BLaER1 treated with 17β-estradiol and CSF1 and Interleukin-3, amounts not matched to agents 10 nM and 100 nM (cell line): ENCODE measurements around the gene SLC23A2.
A peak's percentile ranks its signal among the peaks of the same experiment; 100 is the strongest.
"Not testable (repeated sequence)": the region's sequence is repeated elsewhere in the genome, so short reads cannot be mapped to it uniquely, and the experiment has no call there.

Experiments
- H3K27ac ChIP-seq, 11 experiments: shearing (Covaris generic); formaldehyde crosslinking; 2 replicates each; pipeline ENCODE4 v1.8.1; 2022
- H3K27me3 ChIP-seq, 11 experiments: shearing (Covaris generic); formaldehyde crosslinking; 2 replicates each; pipeline ENCODE4 v1.8.1; 2022
- H3K36me3 ChIP-seq, 11 experiments: shearing (Covaris generic); formaldehyde crosslinking; 2 replicates each; pipeline ENCODE4 v1.8.1; 2022
- H3K4me1 ChIP-seq, 10 experiments: shearing (Covaris generic); formaldehyde crosslinking; 2 replicates each; pipeline ENCODE4 v1.8.1; 2022
- H3K4me2 ChIP-seq, 11 experiments: shearing (Covaris generic); formaldehyde crosslinking; 2 replicates each; pipeline ENCODE4 v1.8.1; 2022
- H3K4me3 ChIP-seq, 10 experiments: shearing (Covaris generic); formaldehyde crosslinking; 2 replicates each; pipeline ENCODE4 v1.8.1; 2022
- H3K9ac ChIP-seq, 11 experiments: shearing (Covaris generic); formaldehyde crosslinking; 2 replicates each; pipeline ENCODE4 v1.8.1; 2022
- H3K9me3 ChIP-seq, 11 experiments: shearing (Covaris generic); formaldehyde crosslinking; replicated peaks in 1 of 11; 2 replicates each; pipeline ENCODE4 v1.8.1; 2022
- H4K20me1 ChIP-seq, 11 experiments: shearing (Covaris generic); formaldehyde crosslinking; 2 replicates each; pipeline ENCODE4 v1.8.1; 2022
- Cebpa-rat ChIP-seq, 11 experiments: shearing (Covaris generic); IDR thresholded peaks; 2 replicates each; pipeline ENCODE4 v1.8.1; 2022

SLC23A2 gene

DNA sequence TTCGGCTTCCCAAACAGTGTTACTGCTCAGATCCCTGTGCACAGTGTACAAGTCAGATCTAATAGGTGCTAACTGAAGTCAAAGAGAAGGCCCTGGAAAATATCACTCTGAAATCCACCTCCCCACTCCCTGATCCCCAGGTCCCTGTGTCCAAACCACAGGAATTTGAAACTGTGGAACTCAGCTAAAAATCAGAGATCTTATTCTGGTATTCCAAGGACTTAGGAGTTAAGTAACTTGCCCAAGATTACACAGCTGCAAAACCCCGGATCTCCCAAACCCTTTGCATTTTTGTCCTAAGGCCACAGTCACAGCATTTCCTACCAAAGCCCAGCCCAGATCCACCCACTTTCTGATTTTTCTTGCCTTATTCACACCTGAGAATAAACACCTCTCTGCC lies 32.3 kb upstream of the SLC23A2 start:
- H3K27ac ChIP-seq = no peak overlapping the region
- no peak for TF ChIP-seq Cebpa-rat (IDR thresholded peaks at IDR 0.05)

DNA sequence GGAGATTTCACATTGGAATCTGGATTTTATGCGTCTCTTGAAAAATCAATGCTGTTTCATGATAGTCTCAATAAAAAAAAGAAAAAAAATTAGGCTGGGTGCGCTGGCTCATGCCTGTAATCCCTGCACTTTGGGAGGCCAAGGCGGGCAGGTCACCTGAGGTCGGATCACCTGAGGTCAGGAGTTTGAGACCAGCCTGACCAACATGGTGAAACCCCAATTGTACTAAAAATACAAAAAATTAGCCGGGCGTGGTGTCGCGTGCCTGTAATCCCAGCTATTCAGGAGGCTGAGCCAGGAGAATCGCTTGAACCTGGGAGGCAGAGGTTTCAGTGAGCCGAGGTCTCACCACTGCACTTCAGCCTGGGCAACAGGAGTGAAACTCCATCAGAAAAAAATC lies 30.4 kb upstream of the SLC23A2 start:
- H3K27me3 ChIP-seq, H3K36me3 ChIP-seq, H3K4me2 ChIP-seq, H3K27ac ChIP-seq, H4K20me1 ChIP-seq, H3K9me3 ChIP-seq, H3K9ac ChIP-seq, H3K4me3 ChIP-seq: not testable (repeated sequence)
- H3K4me1 ChIP-seq = peaks cover 8 to 21% (median 17%) of the 10 kb centered on the region in 10 experiments; a peak in 19 of 20 replicates

More for the DNA sequence above, 32.3 kb upstream of the SLC23A2 start:
- Histone ChIP-seq H3K27me3 (no peaks in the 10 kb centered on the region), H3K9me3 (no peaks in the 10 kb centered on the region), H3K36me3 (no peaks in the 10 kb centered on the region), H3K4me2 (no peak overlapping the region), H3K4me1 (peaks cover 8 to 23% (median 17%) of the 10 kb centered on the region in 10 experiments; a peak in 19 of 20 replicates), H4K20me1 (no peaks in the 10 kb centered on the region), H3K9ac (no peak overlapping the region), H3K4me3 (no peak overlapping the region)

- no peaks in the 10 kb centered on the region for H4K20me1 ChIP-seq
- H3K9me3 ChIP-seq = no peaks in the 10 kb centered on the region
- no peak for TF ChIP-seq Cebpa-rat (IDR thresholded peaks at IDR 0.05)
- no peaks in the 10 kb centered on the region for H3K27me3 ChIP-seq
- H3K27ac ChIP-seq = no peak overlapping the region
- H3K4me1 ChIP-seq = peaks cover 8 to 21% (median 17%) of the 10 kb centered on the region in 10 experiments; a peak in 19 of 20 replicates
- H3K4me2 ChIP-seq = peak overlapping the region in 7 of 11 experiments; percentile 42 to 81 (median 67); a peak in 13 of 22 replicates
- no peaks in the 10 kb centered on the region for H3K36me3 ChIP-seq
- H3K4me3 ChIP-seq = no peak overlapping the region
- no peak overlapping the region for H3K9ac ChIP-seq
These were observed 29.9 kb upstream of the SLC23A2 start for GRCh38 chr20:5031206-5031557.

DNA sequence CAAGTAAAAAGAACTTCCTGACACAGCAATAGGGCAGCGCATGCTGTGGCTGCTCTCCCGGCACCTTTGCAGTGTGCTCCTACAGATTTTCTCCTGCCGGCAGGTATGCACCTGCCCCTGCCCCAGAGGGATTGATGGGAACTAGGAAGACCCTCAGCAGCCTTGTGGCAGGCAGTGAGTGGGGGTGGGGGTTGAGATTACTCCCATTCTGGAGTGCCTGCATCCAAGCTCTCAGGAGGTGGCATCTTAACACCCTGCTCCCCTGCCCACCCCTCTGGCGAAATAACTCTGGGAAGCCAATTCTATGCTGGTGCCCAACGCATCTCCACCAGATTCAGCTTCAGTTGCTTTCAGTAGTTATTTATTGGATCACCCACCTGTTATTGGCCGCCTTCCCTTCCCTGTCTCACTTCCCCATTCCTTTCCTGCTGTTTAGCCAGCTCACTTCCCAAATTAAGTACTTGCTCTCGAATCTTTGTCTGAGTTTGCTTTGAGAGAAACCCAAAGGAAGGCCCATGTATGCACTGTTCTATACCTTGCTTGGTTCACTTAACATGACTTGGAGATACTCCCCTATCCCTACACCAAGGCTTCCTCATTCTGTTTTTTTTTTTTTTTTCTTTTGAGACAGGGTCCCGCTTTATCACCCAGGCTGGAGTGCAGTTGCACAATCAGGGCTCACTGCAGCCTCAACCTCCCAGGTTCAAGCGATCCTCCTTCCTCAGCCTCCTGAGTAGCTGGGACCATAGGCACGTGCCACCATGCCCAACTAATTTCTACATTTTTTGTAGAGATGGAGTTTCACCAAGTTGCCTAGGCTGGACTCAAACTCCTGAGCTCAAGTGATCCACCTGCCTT lies 29.3 kb upstream of the SLC23A2 start:
- no peak for TF ChIP-seq Cebpa-rat (IDR thresholded peaks at IDR 0.05)
- no peaks in the 10 kb centered on the region for H3K9me3 ChIP-seq
- no peak overlapping the region for H3K9ac ChIP-seq
- no peak overlapping the region for H3K27ac ChIP-seq
- H3K4me2 ChIP-seq = peak overlapping the region; percentile 10 to 81 (median 59)
- no peaks in the 10 kb centered on the region for H4K20me1 ChIP-seq
- no peak overlapping the region for H3K4me3 ChIP-seq
- no peaks in the 10 kb centered on the region for H3K36me3 ChIP-seq
- no peaks in the 10 kb centered on the region for H3K27me3 ChIP-seq
- peaks cover 8 to 21% (median 17%) of the 10 kb centered on the region in 10 experiments; a peak in 19 of 20 replicates for H3K4me1 ChIP-seq

DNA sequence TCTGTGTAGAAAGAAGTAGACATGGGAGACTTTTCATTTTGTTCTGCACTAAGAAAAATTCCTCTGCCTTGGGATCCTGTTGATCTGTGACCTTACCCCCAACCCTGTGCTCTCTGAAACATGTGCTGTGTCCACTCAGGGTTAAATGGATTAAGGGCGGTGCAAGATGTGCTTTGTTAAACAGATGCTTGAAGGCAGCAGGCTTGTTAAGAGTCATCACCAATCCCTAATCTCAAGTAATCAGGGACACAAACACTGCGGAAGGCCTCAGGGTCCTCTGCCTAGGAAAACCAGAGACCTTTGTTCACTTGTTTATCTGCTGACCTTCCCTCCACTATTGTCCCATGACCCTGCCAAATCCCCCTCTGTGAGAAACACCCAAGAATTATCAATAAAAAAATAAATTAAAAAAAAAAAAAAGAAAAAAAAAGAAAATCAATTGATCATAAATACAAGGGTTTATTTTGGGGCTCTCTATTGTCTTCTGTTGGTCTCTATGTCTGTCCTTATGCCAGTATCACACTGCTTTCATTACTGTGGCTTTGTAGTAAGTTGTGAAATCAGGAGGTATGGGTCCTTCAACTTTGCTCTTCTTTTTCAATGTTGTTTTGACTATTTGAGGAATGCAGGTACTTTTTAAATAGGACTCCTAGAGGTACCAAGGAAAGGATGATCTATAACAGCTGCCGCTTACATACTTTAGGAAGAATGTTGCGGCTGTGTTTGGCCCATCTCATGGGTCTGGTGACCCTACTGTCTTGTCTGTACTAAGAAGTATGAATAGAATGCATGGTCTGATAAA lies 27.1 kb upstream of the SLC23A2 start:
- not testable (repeated sequence) for H3K9ac ChIP-seq, H4K20me1 ChIP-seq

DNA sequence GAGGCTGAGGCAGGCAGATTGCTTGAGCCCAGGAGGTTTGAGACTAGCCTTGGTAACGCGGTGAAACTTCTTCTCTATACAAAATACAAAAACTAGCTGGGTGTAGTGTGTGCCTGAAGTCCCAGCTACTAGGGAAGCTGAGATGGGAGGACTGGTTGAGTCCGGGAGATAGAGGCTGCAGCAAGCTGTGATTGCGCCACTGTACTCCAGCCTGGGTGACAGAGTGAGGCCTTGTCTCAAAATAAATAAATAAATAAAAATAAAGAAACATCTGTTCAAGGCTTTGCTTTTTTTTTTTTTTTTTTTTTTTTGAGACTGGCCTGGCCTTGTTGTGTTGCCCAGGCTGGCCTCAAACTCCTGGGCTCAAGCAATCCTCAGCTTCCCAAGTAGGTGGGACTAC lies 23.7 kb upstream of the SLC23A2 start:
- no peaks in the 10 kb centered on the region for H3K27me3 ChIP-seq
- H3K4me1 ChIP-seq = peaks cover 0 to 23% (median 7%) of the 10 kb centered on the region in 10 experiments; a peak in 17 of 20 replicates
- H3K27ac ChIP-seq = no peak overlapping the region
- no peaks in the 10 kb centered on the region for H3K36me3 ChIP-seq
- no peaks in the 10 kb centered on the region for H3K9me3 ChIP-seq
- no peaks in the 10 kb centered on the region for H4K20me1 ChIP-seq
- H3K4me2 ChIP-seq = peak overlapping the region in 3 of 11 experiments; percentile 49 to 85 (median 84); a peak in 6 of 22 replicates
- no peak for TF ChIP-seq Cebpa-rat (IDR thresholded peaks at IDR 0.05)
- no peak overlapping the region for H3K9ac ChIP-seq
- no peak overlapping the region for H3K4me3 ChIP-seq

More for the DNA sequence above, 27.1 kb upstream of the SLC23A2 start:
- not testable (repeated sequence) for H3K4me2 ChIP-seq, H3K36me3 ChIP-seq, H3K4me3 ChIP-seq, H3K27ac ChIP-seq, H3K9me3 ChIP-seq, H3K27me3 ChIP-seq
- H3K4me1 ChIP-seq = peaks cover 8 to 40% (median 21%) of the 10 kb centered on the region in 10 experiments; a peak in 19 of 20 replicates

DNA sequence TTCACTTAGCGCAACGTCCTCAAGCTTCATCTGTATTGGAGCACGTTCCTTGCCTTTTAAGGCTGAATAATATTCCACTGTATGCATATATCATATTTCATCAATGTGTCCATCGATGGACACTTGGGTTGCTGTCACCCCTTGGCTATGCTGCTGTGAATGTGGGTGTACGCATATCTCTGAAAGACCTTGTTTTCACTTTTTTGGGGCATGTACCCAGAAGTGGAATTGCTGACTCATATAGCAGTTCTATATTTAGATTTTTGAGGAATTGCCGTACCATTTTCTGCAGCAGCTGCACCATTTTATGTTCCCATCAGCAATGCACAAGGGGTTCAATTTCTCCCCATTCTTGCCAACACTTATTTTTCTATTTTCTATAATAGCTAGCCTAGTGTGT lies 22.8 kb upstream of the SLC23A2 start:
- Histone ChIP-seq H3K9ac (no peak overlapping the region), H3K36me3 (no peaks in the 10 kb centered on the region), H4K20me1 (no peaks in the 10 kb centered on the region), H3K27ac (no peak overlapping the region), H3K27me3 (no peaks in the 10 kb centered on the region), H3K9me3 (no peaks in the 10 kb centered on the region), H3K4me3 (no peak overlapping the region), H3K4me1 (peaks cover 0 to 21% (median 4%) of the 10 kb centered on the region in 10 experiments; a peak in 9 of 20 replicates), H3K4me2 (peak overlapping the region in 5 of 11 experiments; percentile 37 to 85 (median 51); a peak in 10 of 22 replicates)
- TF ChIP-seq Cebpa-rat (IDR thresholded peaks at IDR 0.05) = 0 out of 22 replicates have a peak, but pooled peaks of 1 of the 11 experiments have one; percentile 1

GRCh38 chr20:5023171-5023570 lies 21.9 kb upstream of the SLC23A2 start:
- not testable (repeated sequence) for H3K36me3 ChIP-seq, H3K4me3 ChIP-seq, H4K20me1 ChIP-seq, H3K9ac ChIP-seq, H3K27me3 ChIP-seq, H3K27ac ChIP-seq, H3K9me3 ChIP-seq, H3K4me2 ChIP-seq
- H3K4me1 ChIP-seq = peaks cover 0 to 21% (median 4%) of the 10 kb centered on the region in 10 experiments; a peak in 9 of 20 replicates

DNA sequence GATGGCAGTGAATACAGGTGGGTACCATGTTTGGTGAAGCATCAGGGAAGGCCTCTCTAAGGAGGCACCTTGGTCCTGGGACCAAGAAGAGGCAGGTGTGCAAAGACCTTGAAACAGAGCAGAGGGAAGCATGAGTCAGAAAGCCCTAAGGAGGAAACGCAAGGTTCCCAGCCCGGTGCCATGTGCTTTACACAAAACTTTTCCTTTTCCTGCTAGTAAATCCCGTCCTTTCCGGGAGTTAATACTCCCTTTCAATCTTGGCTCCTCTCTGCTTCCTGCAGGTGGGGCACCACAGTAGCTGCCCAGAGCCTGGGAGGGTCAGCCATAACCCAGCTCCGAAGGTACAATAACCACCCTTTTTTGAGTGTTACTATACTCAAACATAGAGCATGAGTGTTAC lies 19.4 kb upstream of the SLC23A2 start:
- Histone ChIP-seq H3K4me1 (peaks cover 0 to 21% (median 4%) of the 10 kb centered on the region in 10 experiments; a peak in 9 of 20 replicates), H3K36me3 (no peaks in the 10 kb centered on the region), H3K27ac (no peak overlapping the region), H3K4me2 (no peak overlapping the region), H3K9me3 (no peaks in the 10 kb centered on the region), H3K9ac (no peak overlapping the region), H3K27me3 (no peaks in the 10 kb centered on the region), H4K20me1 (no peaks in the 10 kb centered on the region), H3K4me3 (no peak overlapping the region)
- no peak for TF ChIP-seq Cebpa-rat (IDR thresholded peaks at IDR 0.05)
